ENCODE results near the gene AUTS2. TPM values are rescaled to one million over a fixed set of nuclear protein-coding genes. Genes with fewer than 3 reads are reported as not detected.

AUTS2 gene
- total RNA-seq, 1 experiment from 2014 or later, result 256 TPM

- no peak overlapping the region for H3K9ac ChIP-seq (ENCODE audit: extremely low read depth, insufficient read length, low read length)
- no peaks in the 10 kb centered on the region for H3K36me3 Mint-ChIP-seq (ENCODE audit: insufficient read depth in 1 of 3, low read depth in 3 of 3)
- H3K79me2 ChIP-seq (ENCODE audit: insufficient read depth, low read length), result no peaks in the 10 kb centered on the region
- no peaks in the 10 kb centered on the region for H3K9me3 ChIP-seq (ENCODE audit: control insufficient read depth, low read depth, low read length)
- H4K20me1 ChIP-seq (ENCODE audit: control insufficient read depth, insufficient read depth, insufficient read length), result no peaks in the 10 kb centered on the region
- no peak overlapping the region for H2AFZ ChIP-seq (ENCODE audit: low read length)
- no peaks in the 10 kb centered on the region for H3K23me2 ChIP-seq (ENCODE audit: insufficient read length, low read depth, low read length, poor library complexity, severe bottlenecking)
- no peak overlapping the region for H3K4me3 Mint-ChIP-seq
- H3K4ac ChIP-seq (ENCODE audit: low read depth, low read length), result no peak overlapping the region
- H3K4me1 ChIP-seq (ENCODE audit: insufficient read depth, low read length), result no peaks in the 10 kb centered on the region
- no peaks in the 10 kb centered on the region for H3K27me3 Mint-ChIP-seq (ENCODE audit: low read depth)
- no peak overlapping the region for H4K91ac ChIP-seq (ENCODE audit: insufficient read length, low read depth, low read length)
- H3T11ph ChIP-seq (ENCODE audit: low read length), result no peak overlapping the region
- H3K56ac ChIP-seq (ENCODE audit: insufficient read length, low read depth, low read length), result no peak overlapping the region
- H3K9me3 Mint-ChIP-seq, result no peaks in the 10 kb centered on the region
- H2BK15ac ChIP-seq (ENCODE audit: low read depth, low read length), result no peak overlapping the region
- no peak overlapping the region for H2AK5ac ChIP-seq (ENCODE audit: insufficient read length, low read length)
- H3K79me1 ChIP-seq (ENCODE audit: insufficient read depth, low read depth, low read length, poor library complexity, severe bottlenecking), result no peaks in the 10 kb centered on the region
- H4K5ac ChIP-seq (ENCODE audit: insufficient read length, low read depth, low read length), result no peak overlapping the region
- H2BK12ac ChIP-seq (ENCODE audit: insufficient read length, low read depth, low read length), result no peak overlapping the region
- no peak overlapping the region for H3K14ac ChIP-seq (ENCODE audit: insufficient read depth, low read length)
- WGBS (ENCODE audit: extremely low coverage, insufficient read length, low lambda C conversion rate), result no CpG with 5 or more reads among the region's 3 CpGs
- H3K18ac ChIP-seq (ENCODE audit: insufficient read length, low read depth, low read length), result no peak overlapping the region
- no peak for DNase-seq
- no peak overlapping the region for H3K27ac Mint-ChIP-seq
- H3K4me2 ChIP-seq (ENCODE audit: insufficient read depth, insufficient read length, low read length), result no peak overlapping the region
- H3K27ac ChIP-seq (ENCODE audit: insufficient read length, low read depth, low read length), result no peak overlapping the region
- H2BK20ac ChIP-seq (ENCODE audit: low read depth, low read length, poor library complexity, severe bottlenecking), result no peak overlapping the region
- TF ChIP-seq CTCF (conservative IDR thresholded peaks at IDR 0.05), result no peak
- 0 out of 4 replicates have a peak, but pooled peaks cover 0 to 2% of the 10 kb centered on the region in 2 experiments for H3K4me1 Mint-ChIP-seq
- no peak overlapping the region for H2BK120ac ChIP-seq (ENCODE audit: low read depth, low read length, poor library complexity, severe bottlenecking)
- H3K27me3 ChIP-seq (ENCODE audit: insufficient read depth, low read length), result no peaks in the 10 kb centered on the region
- H4K8ac ChIP-seq (replicated peaks; ENCODE audit: insufficient read length, low read depth, low read length), result no peak overlapping the region
- H3K23ac ChIP-seq (ENCODE audit: insufficient read length, low read depth, low read length), result no peak overlapping the region
- H2BK5ac ChIP-seq (ENCODE audit: insufficient read length, low read length), result no peak overlapping the region
These were observed 687.6 kb downstream of the AUTS2 start for GRCh38 chr7:70285854-70286253.

Measured in H9 (cell line).